Measurements from ENCODE around the gene TRERF1. TPM values are rescaled to one million over a fixed set of nuclear protein-coding genes. Genes with fewer than 3 reads are reported as not detected.

TRERF1 gene
- total RNA-seq, 1 experiment from 2014 or later = 13.9 TPM

- Histone ChIP-seq H3K9me3 (ENCODE audit: low read length) (no peaks in the 10 kb centered on the region), H3K4me2 (ENCODE audit: low read length) (no peak overlapping the region), H3K36me3 (ENCODE audit: low read depth, low read length) (no peaks in the 10 kb centered on the region), H2AFZ (ENCODE audit: low read length) (no peak overlapping the region), H4K20me1 (ENCODE audit: low read length) (no peaks in the 10 kb centered on the region), H3K79me2 (ENCODE audit: low read length) (peaks cover 4% of the 10 kb centered on the region; the same call in 1 of the 2 replicates), H3K9ac (ENCODE audit: low read length) (no peak overlapping the region), H3K4me3 (ENCODE audit: low read length) (no peak overlapping the region), H3K27ac (ENCODE audit: low read length) (no peak overlapping the region), H3K4me1 (ENCODE audit: insufficient read depth, low read length) (peaks cover under 1% of the 10 kb centered on the region; the same call in 1 of the 2 replicates), H3K9me2 (replicated peaks; ENCODE audit: low read length) (no peaks in the 10 kb centered on the region), H3F3A (ENCODE audit: low read length, unreplicated experiment) (no peaks in the 10 kb centered on the region), H3K27me3 (ENCODE audit: low read length) (no peaks in the 10 kb centered on the region)
- POLR2A ChIA-PET (ENCODE audit: unreplicated experiment) = no interaction called here
- TF ChIP-seq EZH2 (IDR thresholded peaks at IDR 0.05; ENCODE audit: low read length, unreplicated experiment) (no peak), CTCF (conservative IDR thresholded peaks at IDR 0.05; ENCODE audit: low read depth, low read length) (no peak)
- DNase-seq = no peak
- CTCF ChIA-PET = no interaction called here
- BruUV-seq (replicated peaks) = no TSS peak
- ATAC-seq = no peak
- intact Hi-C loops (cut with micrococcal nuclease) = no loop called here
These were observed 105.9 kb downstream of the TRERF1 start for GRCh38 chr6:42345696-42346416.

GRCh38 chr6:42344756-42345155, 107.0 kb downstream of the TRERF1 start:
- Histone ChIP-seq H3K9me2 (replicated peaks; ENCODE audit: low read length) (no peaks in the 10 kb centered on the region), H3K36me3 (ENCODE audit: low read depth, low read length) (no peaks in the 10 kb centered on the region), H3K4me2 (ENCODE audit: low read length) (no peak overlapping the region), H3K9ac (ENCODE audit: low read length) (no peak overlapping the region), H4K20me1 (ENCODE audit: low read length) (no peaks in the 10 kb centered on the region), H3K4me1 (ENCODE audit: insufficient read depth, low read length) (peaks cover 11% of the 10 kb centered on the region), H3K79me2 (ENCODE audit: low read length) (peaks cover 12% of the 10 kb centered on the region), H3K4me3 (ENCODE audit: low read length) (no peak overlapping the region), H3K27ac (ENCODE audit: low read length) (no peak overlapping the region), H3F3A (ENCODE audit: low read length, unreplicated experiment) (no peaks in the 10 kb centered on the region), H2AFZ (ENCODE audit: low read length) (no peak overlapping the region), H3K27me3 (ENCODE audit: low read length) (no peaks in the 10 kb centered on the region), H3K9me3 (ENCODE audit: low read length) (no peaks in the 10 kb centered on the region)
- TF ChIP-seq EZH2 (IDR thresholded peaks at IDR 0.05; ENCODE audit: low read length, unreplicated experiment) = no peak
- no peak for TF ChIP-seq CTCF (conservative IDR thresholded peaks at IDR 0.05; ENCODE audit: low read depth, low read length)
- TF ChIP-seq EZH2phosphoT487 (IDR thresholded peaks at IDR 0.05; ENCODE audit: borderline replicate concordance, low read length) = no peak
- no TSS peak for BruUV-seq (replicated peaks)
- CTCF ChIA-PET = no interaction called here
- POLR2A ChIA-PET (ENCODE audit: unreplicated experiment) = interaction anchor here (0.6 kb wide), 1 partner anchor 173 kb away, joined by 3 read pairs; no protein-coding TSS in a partner anchor
- DNase-seq (no peak), ATAC-seq (no peak)
- intact Hi-C loops (cut with micrococcal nuclease) = no loop called here

- H3K27ac ChIP-seq (ENCODE audit: low read length) = no peak overlapping the region
- CTCF ChIA-PET = no interaction called here
- no peak overlapping the region for H3K9ac ChIP-seq (ENCODE audit: low read length)
- POLR2A ChIA-PET (ENCODE audit: unreplicated experiment) = no interaction called here
- H3K4me2 ChIP-seq (ENCODE audit: low read length) = no peak overlapping the region
- intact Hi-C loops (cut with micrococcal nuclease) = no loop called here
- no peaks in the 10 kb centered on the region for H3K36me3 ChIP-seq (ENCODE audit: low read depth, low read length)
- peaks cover 5% of the 10 kb centered on the region for H3F3A ChIP-seq (ENCODE audit: low read length, unreplicated experiment)
- TF ChIP-seq EZH2 (IDR thresholded peaks at IDR 0.05; ENCODE audit: low read length, unreplicated experiment) (no peak), CTCF (conservative IDR thresholded peaks at IDR 0.05; ENCODE audit: low read depth, low read length) (no peak), EZH2phosphoT487 (IDR thresholded peaks at IDR 0.05; ENCODE audit: borderline replicate concordance, low read length) (no peak)
- no peak for DNase-seq
- H4K20me1 ChIP-seq (ENCODE audit: low read length) = no peaks in the 10 kb centered on the region
- no TSS peak for BruUV-seq (replicated peaks)
- H3K4me3 ChIP-seq (ENCODE audit: low read length) = no peak overlapping the region
- H3K9me3 ChIP-seq (ENCODE audit: low read length) = no peaks in the 10 kb centered on the region
- H2AFZ ChIP-seq (ENCODE audit: low read length) = no peak overlapping the region
- peaks cover 32% of the 10 kb centered on the region for H3K79me2 ChIP-seq (ENCODE audit: low read length)
- H3K27me3 ChIP-seq (ENCODE audit: low read length) = no peaks in the 10 kb centered on the region
- H3K9me2 ChIP-seq (replicated peaks; ENCODE audit: low read length) = no peaks in the 10 kb centered on the region
- H3K4me1 ChIP-seq (ENCODE audit: insufficient read depth, low read length) = peaks cover 33% of the 10 kb centered on the region
- ATAC-seq = no peak
These were observed 109.8 kb downstream of the TRERF1 start for GRCh38 chr6:42341771-42342553.
